ENCODE results near the gene FAM180B. TPM values are rescaled to one million over a fixed set of nuclear protein-coding genes. Genes with fewer than 3 reads are reported as not detected.

Gene FAM180B
- total and polyA plus RNA-seq, 2 of the 13 experiments (the other 11 are each of a cell fraction or from before 2014, with no cell fraction given): 0.40 to 1.0 TPM

GRCh38 chr11:47578524-47579494 is 7.7 kb upstream of the FAM180B start, which contains the start of the genes KBTBD4 and NDUFS3 (continued):
- TF ChIP-seq POLR2A (IDR thresholded peaks at IDR 0.05; ENCODE audit: insufficient read depth in 1 of 2, low read depth in 2 of 2, low read length in 2 of 2): peak; percentile 56 to 86; a peak in 3 of 4 replicates
- peak; percentile 69; the same call in 1 of the 2 replicates for TF ChIP-seq ZNF24 (IDR thresholded peaks at IDR 0.05)
- TF ChIP-seq HIC2 (CRISPR knock-in tag; IDR thresholded peaks at IDR 0.05; ENCODE audit: low read depth): peak; percentile 67
- TF ChIP-seq FLYWCH1 (CRISPR knock-in tag; IDR thresholded peaks at IDR 0.05): no peak
- TF ChIP-seq EHMT2 (IDR thresholded peaks at IDR 0.05; ENCODE audit: borderline replicate concordance, low read depth, low read length): no peak; the same call in 1 of the 2 replicates
- TF ChIP-seq SMAD9 (CRISPR knock-in tag; IDR thresholded peaks at IDR 0.05): peak; percentile 71
- TF ChIP-seq ZNF777 (CRISPR knock-in tag; IDR thresholded peaks at IDR 0.05): 0 out of 2 replicates have a peak, but pooled peaks have one; percentile 31
- TF ChIP-seq PBX3 (CRISPR knock-in tag; IDR thresholded peaks at IDR 0.05; ENCODE audit: borderline replicate concordance): no peak
- TF ChIP-seq EP300 (IDR thresholded peaks at IDR 0.05; ENCODE audit: low read depth in 2 of 2, low read length in 2 of 2): peak in 1 of 2 experiments; percentile 55; a peak in 2 of 4 replicates
- TF ChIP-seq EP300 (CRISPR knock-in tag; IDR thresholded peaks at IDR 0.05; ENCODE audit: borderline replicate concordance): peak; percentile 72
- peak; percentile 62; the same call in 1 of the 2 replicates for TF ChIP-seq REXO4 (CRISPR knock-in tag; IDR thresholded peaks at IDR 0.05; ENCODE audit: borderline replicate concordance)
- peak; percentile 96 for TF ChIP-seq ZNF205 (CRISPR knock-in tag; IDR thresholded peaks at IDR 0.05)
- TF ChIP-seq HMG20B (CRISPR knock-in tag; conservative IDR thresholded peaks at IDR 0.05): no peak; the same call in 1 of the 2 replicates
- TF ChIP-seq ZNF768 (CRISPR knock-in tag; IDR thresholded peaks at IDR 0.05): peak; percentile 73
- TF ChIP-seq SOX5 (CRISPR knock-in tag; IDR thresholded peaks at IDR 0.05; ENCODE audit: borderline replicate concordance): 0 out of 2 replicates have a peak, but pooled peaks have one; percentile 58
- peak; percentile 84 for TF ChIP-seq THRA (CRISPR knock-in tag; IDR thresholded peaks at IDR 0.05; ENCODE audit: borderline replicate concordance)
- TF ChIP-seq ZNF766 (CRISPR knock-in tag; IDR thresholded peaks at IDR 0.05; ENCODE audit: borderline replicate concordance): peak; percentile 95
- TF ChIP-seq ZNF138 (CRISPR knock-in tag; IDR thresholded peaks at IDR 0.05; ENCODE audit: low read depth): peak; percentile 65; the same call in 1 of the 2 replicates
- TF ChIP-seq ZNF850 (CRISPR knock-in tag; conservative IDR thresholded peaks at IDR 0.05): no peak
- TF ChIP-seq AHR (CRISPR knock-in tag; IDR thresholded peaks at IDR 0.05): peak; percentile 85; the same call in 1 of the 2 replicates
